Body of pancreas (tissue), 4 donors: ENCODE measurements around the gene INTS13. TPM values are rescaled to one million over a fixed set of nuclear protein-coding genes. Genes with fewer than 3 reads are reported as not detected.

Experiments
- ATAC-seq: fragments of 150-250 bp; one replicate; pipeline ENCODE4 v1.9.1; 2016
- DNase-seq, 4 donors: peaks; one replicate each; pipeline ENCODE4 v3.0.0-alpha.2; 2019
- H3K27ac ChIP-seq, 4 donors: fragments of 200-600 bp; sonication (generic); 1 replicate in 3 of 4; 2 replicates in 1 of 4; pipeline versions ENCODE4 v1.5.1 to v1.6.1; 2016 to 2019; ENCODE audit warnings: mild to moderate bottlenecking in 1 of 4, mixed read lengths in 1 of 4, moderate library complexity in 1 of 4
- H3K27me3 ChIP-seq, 2 donors: fragments of 200-600 bp; sonication (generic); one replicate each; pipeline ENCODE4 v1.6.0; 2016; ENCODE audit warnings: mild to moderate bottlenecking in 1 of 2
- H3K36me3 ChIP-seq, 2 donors: fragments of 200-600 bp; sonication (generic); replicated peaks in 1 of 2; 2 replicates each; pipeline ENCODE4 v1.5.1; 2016; ENCODE audit warnings: low read depth in 2 of 2; ENCODE audit not compliant: insufficient read depth in 1 of 2
- H3K4me1 ChIP-seq: fragments of 200-600 bp; sonication (generic); one replicate; pipeline ENCODE4 v1.6.0; 2016
- H3K4me3 ChIP-seq, 2 donors: fragments of 200-600 bp; sonication (generic); 1 replicate in 1 of 2; 2 replicates in 1 of 2; pipeline ENCODE4 v1.5.1; 2016 to 2019
- H3K9me3 ChIP-seq, 3 donors: fragments of 200-600 bp; sonication (generic); 1 replicate in 2 of 3; 2 replicates in 1 of 3; pipeline ENCODE4 v1.5.1; 2016
- CTCF ChIP-seq, 7 experiments: fragments of 450-650 bp in 4 of 7; fragments of 200-600 bp in 3 of 7; sonication (generic) in 3 of 7; IDR thresholded peaks; one replicate each; pipeline ENCODE4 v1.5.1; 2016 to 2019; ENCODE audit warnings: antibody characterized with exemption in 7 of 7
- POLR2A ChIP-seq, 3 donors: fragments of 450-650 bp; IDR thresholded peaks; one replicate each; pipeline ENCODE4 v1.6.1; 2016; ENCODE audit warnings: antibody characterized with exemption in 3 of 3, mild to moderate bottlenecking in 2 of 3
- WGBS, 2 donors: methylation state at CpG; one replicate each; pipeline ENCODE4 v1.1.5; 2017; 5-methylcytosine and 5-hydroxymethylcytosine counted together
- intact Hi-C: fragments of 100-400 bp; cut with DNase I; formaldehyde crosslinking; loops from one replicate; pipeline ENCODE4 v1.15.1; 2023
- total RNA-seq, 2 donors: library from RNA; depleted of rRNA; stranded (reverse); fragments of >200 nt; gene quantifications; one replicate each; pipeline ENCODE4 v1.1.0, GENCODE V29; 2016

The INTS13 gene
- total RNA-seq, 2 donors from 2014 or later, result 12.9 to 13.0 TPM

- intact Hi-C loops, result no loop called here
- no peaks in the 10 kb centered on the region for H3K9me3 ChIP-seq
- TF ChIP-seq CTCF (IDR thresholded peaks at IDR 0.05) (no peak), POLR2A (IDR thresholded peaks at IDR 0.05) (no peak)
- peaks cover 0 to 14% of the 10 kb centered on the region in 2 donors for H3K36me3 ChIP-seq
- H3K4me3 ChIP-seq, result no peak overlapping the region
- WGBS, 2 donors, result 72 to 83% methylated on average over 2 of the region's 2 CpGs
- no peaks in the 10 kb centered on the region for H3K4me1 ChIP-seq
- no peaks in the 10 kb centered on the region for H3K27me3 ChIP-seq
- no peak for DNase-seq
- no peak for ATAC-seq
- H3K27ac ChIP-seq, result no peak overlapping the region
Observed at GRCh38 chr12:26976687-26977086, 38.9 kb upstream of the INTS13 start.

GRCh38 chr12:26971963-26972362 is 34.2 kb upstream of the INTS13 start:
- Histone ChIP-seq H3K9me3 (no peaks in the 10 kb centered on the region), H3K4me3 (no peak overlapping the region), H3K4me1 (no peaks in the 10 kb centered on the region), H3K27ac (no peak overlapping the region), H3K36me3 (peaks cover 0 to 8% of the 10 kb centered on the region in 2 donors), H3K27me3 (no peaks in the 10 kb centered on the region)
- intact Hi-C loops, result no loop called here
- DNase-seq, result no peak
- TF ChIP-seq CTCF (IDR thresholded peaks at IDR 0.05) (no peak), POLR2A (IDR thresholded peaks at IDR 0.05) (no peak)
- WGBS, 2 donors, result 69 to 83% methylated on average over 2 of the region's 2 CpGs
- no peak for ATAC-seq

- no peak overlapping the region for H3K4me3 ChIP-seq
- 94 to 95% methylated on average over 2 of the region's 2 CpGs for WGBS, 2 donors
- TF ChIP-seq CTCF (IDR thresholded peaks at IDR 0.05), result no peak
- TF ChIP-seq POLR2A (IDR thresholded peaks at IDR 0.05), result no peak
- H3K27ac ChIP-seq, result no peak overlapping the region
- peaks cover 0 to 6% of the 10 kb centered on the region in 2 donors for H3K36me3 ChIP-seq
- no peaks in the 10 kb centered on the region for H3K9me3 ChIP-seq
- no peaks in the 10 kb centered on the region for H3K4me1 ChIP-seq
- no peaks in the 10 kb centered on the region for H3K27me3 ChIP-seq
- DNase-seq (no peak), ATAC-seq (no peak)
- intact Hi-C loops, result no loop called here
Observed at GRCh38 chr12:26970136-26970535, 32.4 kb upstream of the INTS13 start.

- DNase-seq (no peak), ATAC-seq (no peak)
- WGBS, 2 donors, result 84 to 92% methylated on average over 3 of the region's 3 CpGs
- no peaks in the 10 kb centered on the region for H3K36me3 ChIP-seq
- no peak overlapping the region for H3K4me3 ChIP-seq
- peaks cover 2% of the 10 kb centered on the region for H3K4me1 ChIP-seq
- TF ChIP-seq CTCF (IDR thresholded peaks at IDR 0.05) (no peak), POLR2A (IDR thresholded peaks at IDR 0.05) (no peak)
- no peaks in the 10 kb centered on the region for H3K27me3 ChIP-seq
- no peaks in the 10 kb centered on the region for H3K9me3 ChIP-seq
- intact Hi-C loops, result no loop called here
- no peak overlapping the region for H3K27ac ChIP-seq
Observed at GRCh38 chr12:26966842-26967241, 29.1 kb upstream of the INTS13 start.

- Histone ChIP-seq H3K36me3 (peaks cover 0 to 2% of the 10 kb centered on the region in 2 donors), H3K9me3 (no peaks in the 10 kb centered on the region), H3K4me3 (no peak overlapping the region), H3K4me1 (peaks cover 8% of the 10 kb centered on the region), H3K27ac (no peak overlapping the region), H3K27me3 (no peaks in the 10 kb centered on the region)
- DNase-seq (no peak), ATAC-seq (no peak)
- intact Hi-C loops, result no loop called here
- 79 to 92% methylated on average over 1 of the region's 1 CpG for WGBS, 2 donors
- TF ChIP-seq CTCF (IDR thresholded peaks at IDR 0.05), result no peak
- no peak for TF ChIP-seq POLR2A (IDR thresholded peaks at IDR 0.05)
Observed at GRCh38 chr12:26963413-26963812, 25.6 kb upstream of the INTS13 start.
